GM19463 (cell line): Measurements from ENCODE around the gene SLC34A3.

ENCODE experiments used
- ATAC-seq: cut with Tn5 transposase; IDR thresholded peaks from one replicate; pipeline ENCODE4 v1.9.1; 2021; ENCODE audit warnings: mild to moderate bottlenecking, moderate library complexity; ENCODE audit not compliant: unreplicated experiment

SLC34A3 gene

GRCh38 chr9:137230705-137231371 is at the start of gene SLC34A3:
TSS of gene SLC34A3 (plus strand) at chr9:137230901. CDS start at chr9:137231703, 802 bp downstream.
- ATAC-seq = no peak

GRCh38 chr9:137181680-137182079 is 49.0 kb upstream of the SLC34A3 start:
- no peak for ATAC-seq

- no peak for ATAC-seq
Observed at GRCh38 chr9:137182836-137183235, 47.9 kb upstream of the SLC34A3 start.

- ATAC-seq = no peak
Observed at GRCh38 chr9:137183980-137184595, 46.6 kb upstream of the SLC34A3 start.

- ATAC-seq = no peak
Observed at GRCh38 chr9:137184881-137185660, 45.6 kb upstream of the SLC34A3 start.

GRCh38 chr9:137185921-137186320 is 44.8 kb upstream of the SLC34A3 start:
- no peak for ATAC-seq

- no peak for ATAC-seq
Observed at GRCh38 chr9:137186385-137186784, 44.3 kb upstream of the SLC34A3 start.

- no peak for ATAC-seq
Observed at GRCh38 chr9:137187386-137187785, 43.3 kb upstream of the SLC34A3 start.

- peak; percentile 10 for ATAC-seq
Observed at GRCh38 chr9:137188086-137188489, 42.6 kb upstream of the SLC34A3 start.

- peak; percentile 85 for ATAC-seq
Observed at GRCh38 chr9:137188490-137189296, 42.0 kb upstream of the SLC34A3 start, which contains the start of the genes ANAPC2 and SSNA1. TSS of gene ANAPC2 (minus strand) at chr9:137188560. CDS start at chr9:137188532, 28 bp downstream. TSS of gene SSNA1 (plus strand) at chr9:137188676. CDS start at chr9:137188727, 51 bp downstream.

- ATAC-seq = no peak
Observed at GRCh38 chr9:137189297-137190295, 41.1 kb upstream of the SLC34A3 start.

GRCh38 chr9:137190315-137190856 is 40.3 kb upstream of the SLC34A3 start:
- ATAC-seq = no peak

GRCh38 chr9:137191245-137191644 is 39.5 kb upstream of the SLC34A3 start:
- no peak for ATAC-seq

- ATAC-seq = no peak
Observed at GRCh38 chr9:137191691-137192447, 38.8 kb upstream of the SLC34A3 start.

- ATAC-seq = no peak
Observed at GRCh38 chr9:137192448-137192780, 38.3 kb upstream of the SLC34A3 start.

- no peak for ATAC-seq
Observed at GRCh38 chr9:137192859-137193258, 37.8 kb upstream of the SLC34A3 start.

- ATAC-seq = no peak
Observed at GRCh38 chr9:137193771-137194170, 36.9 kb upstream of the SLC34A3 start.

- ATAC-seq = no peak
Observed at GRCh38 chr9:137194388-137194787, 36.3 kb upstream of the SLC34A3 start.

- ATAC-seq = no peak
Observed at GRCh38 chr9:137194909-137195308, 35.8 kb upstream of the SLC34A3 start.
